Breast epithelium (tissue), 4 donors: Measurements from ENCODE around the gene RNF212. TPM values are rescaled to one million over a fixed set of nuclear protein-coding genes. Genes with fewer than 3 reads are reported as not detected.

Experiments
- DNase-seq, 2 donors: peaks; one replicate each; pipeline ENCODE4 v3.0.0-alpha.2; 2019; ENCODE audit warnings: low spot score in 2 of 2
- H3K27ac ChIP-seq, 2 donors: fragments of 200-600 bp; sonication (generic) in 1 of 2; one replicate each; pipeline ENCODE4 v1.5.1; 2016 to 2019; ENCODE audit warnings: mild to moderate bottlenecking in 1 of 2
- H3K27me3 ChIP-seq, 2 donors: fragments of 200-600 bp; sonication (generic) in 1 of 2; one replicate each; pipeline versions ENCODE4 v1.5.1 to v1.6.0; 2017 to 2019; ENCODE audit warnings: control low read depth in 1 of 2, mild to moderate bottlenecking in 1 of 2
- H3K36me3 ChIP-seq: fragments of 200-600 bp; one replicate; pipeline ENCODE4 v1.5.1; 2019
- H3K4me1 ChIP-seq, 2 donors: fragments of 200-600 bp; sonication (generic); one replicate each; pipeline ENCODE4 v1.5.1; 2016 to 2019; ENCODE audit warnings: control low read depth in 1 of 2
- H3K4me3 ChIP-seq, 3 donors: fragments of 200-600 bp; sonication (generic); 1 replicate in 2 of 3; 2 replicates in 1 of 3; pipeline ENCODE4 v1.5.1; 2016 to 2019; ENCODE audit warnings: mild to moderate bottlenecking in 3 of 3, moderate library complexity in 2 of 3
- H3K9me3 ChIP-seq, 2 donors: fragments of 200-600 bp; sonication (generic) in 1 of 2; one replicate each; pipeline ENCODE4 v1.5.1; 2016 to 2019; ENCODE audit warnings: control low read depth in 1 of 2
- CTCF ChIP-seq, 3 donors: fragments of 450-650 bp; IDR thresholded peaks; one replicate each; pipeline ENCODE4 v1.5.1; 2016 to 2017; ENCODE audit warnings: antibody characterized with exemption in 3 of 3, mild to moderate bottlenecking in 3 of 3, moderate library complexity in 3 of 3
- POLR2A ChIP-seq: fragments of 450-650 bp; IDR thresholded peaks from one replicate; pipeline ENCODE4 v1.6.1; 2016; ENCODE audit warnings: antibody characterized with exemption, mild to moderate bottlenecking, moderate library complexity
- POLR2AphosphoS5 ChIP-seq, 3 donors: sonication (generic); formaldehyde crosslinking; IDR thresholded peaks; one replicate each; pipeline ENCODE4 v1.6.1; 2017; ENCODE audit warnings: antibody characterized with exemption in 3 of 3
- intact Hi-C: fragments of 100-400 bp; cut with DNase I; formaldehyde crosslinking; loops from one replicate; pipeline ENCODE4 v1.15.1; 2023; ENCODE audit warnings: low total_unique reads
- total RNA-seq, 3 donors: library from RNA; depleted of rRNA; stranded (reverse); fragments of >200 nt; gene quantifications; one replicate each; pipeline ENCODE4 v1.1.0, GENCODE V29; 2016

RNF212 gene
- total RNA-seq, 3 donors from 2014 or later = 5.1 to 15.7 (median 6.4) TPM

- TF ChIP-seq POLR2A (no peak), POLR2AphosphoS5 (IDR thresholded peaks at IDR 0.05) (no peak), CTCF (IDR thresholded peaks at IDR 0.05) (no peak)
- Histone ChIP-seq H3K4me1 (no peaks in the 10 kb centered on the region), H3K27me3 (no peaks in the 10 kb centered on the region), H3K4me3 (no peak overlapping the region), H3K9me3 (no peaks in the 10 kb centered on the region), H3K36me3 (no peaks in the 10 kb centered on the region), H3K27ac (no peak overlapping the region)
- intact Hi-C loops = no loop called here
- DNase-seq = no peak
These were observed 8.3 kb downstream of the RNF212 start for GRCh38 chr4:1105067-1105466.

- no peaks in the 10 kb centered on the region for H3K4me1 ChIP-seq
- DNase-seq = no peak
- no peaks in the 10 kb centered on the region for H3K36me3 ChIP-seq
These were observed 8.7 kb downstream of the RNF212 start for GRCh38 chr4:1104647-1105046.

GRCh38 chr4:1099684-1100335 is 13.6 kb downstream of the RNF212 start:
- Histone ChIP-seq H3K36me3 (no peaks in the 10 kb centered on the region), H3K9me3 (no peaks in the 10 kb centered on the region), H3K27ac (no peak overlapping the region), H3K27me3 (no peaks in the 10 kb centered on the region), H3K4me3 (no peak overlapping the region), H3K4me1 (no peaks in the 10 kb centered on the region)
- DNase-seq = no peak
- intact Hi-C loops = no loop called here
- TF ChIP-seq POLR2A (no peak), CTCF (IDR thresholded peaks at IDR 0.05) (no peak), POLR2AphosphoS5 (IDR thresholded peaks at IDR 0.05) (no peak)

More at GRCh38 chr4:1104647-1105046, 8.7 kb downstream of the RNF212 start:
- TF ChIP-seq POLR2A (no peak), POLR2AphosphoS5 (IDR thresholded peaks at IDR 0.05) (no peak), CTCF (IDR thresholded peaks at IDR 0.05) (no peak)
- no peak overlapping the region for H3K4me3 ChIP-seq
- no peaks in the 10 kb centered on the region for H3K9me3 ChIP-seq
- H3K27ac ChIP-seq = no peak overlapping the region
- intact Hi-C loops = no loop called here
- no peaks in the 10 kb centered on the region for H3K27me3 ChIP-seq

- Histone ChIP-seq H3K9me3 (no peaks in the 10 kb centered on the region), H3K4me1 (no peaks in the 10 kb centered on the region), H3K36me3 (no peaks in the 10 kb centered on the region), H3K27ac (no peak overlapping the region), H3K4me3 (no peak overlapping the region), H3K27me3 (no peaks in the 10 kb centered on the region)
- intact Hi-C loops = no loop called here
- TF ChIP-seq POLR2AphosphoS5 (IDR thresholded peaks at IDR 0.05) (no peak), CTCF (IDR thresholded peaks at IDR 0.05) (no peak)
- DNase-seq = no peak
These were observed 14.1 kb downstream of the RNF212 start for GRCh38 chr4:1099270-1099669.

- intact Hi-C loops = no loop called here
- Histone ChIP-seq H3K27me3 (no peaks in the 10 kb centered on the region), H3K4me3 (no peak overlapping the region), H3K27ac (no peak overlapping the region), H3K9me3 (no peaks in the 10 kb centered on the region), H3K4me1 (no peaks in the 10 kb centered on the region), H3K36me3 (no peaks in the 10 kb centered on the region)
- no peak for TF ChIP-seq CTCF (IDR thresholded peaks at IDR 0.05)
- peak in 1 of 2 donors; percentile 43 for DNase-seq
These were observed 14.9 kb downstream of the RNF212 start for GRCh38 chr4:1098311-1098925.
